Hepatocyte (in vitro differentiated cells): ENCODE measurements around the gene RAET1L.
"Not testable (repeated sequence)": the region's sequence is repeated elsewhere in the genome, so short reads cannot be mapped to it uniquely, and the experiment has no call there.

Experiments
- EZH2 ChIP-seq: fragments of 200-600 bp; sonication (generic); IDR thresholded peaks from 2 replicates; pipeline ENCODE4 v1.6.1; 2016; ENCODE audit warnings: antibody characterized with exemption, mild to moderate bottlenecking, borderline replicate concordance
- EZH2phosphoT487 ChIP-seq: fragments of 200-600 bp; sonication (generic); IDR thresholded peaks from one replicate; pipeline ENCODE4 v1.6.1; 2018; ENCODE audit warnings: antibody characterized with exemption, mild to moderate bottlenecking, low read depth, moderate library complexity; ENCODE audit not compliant: unreplicated experiment, severe bottlenecking
- TF ChIP-seq, protein P1 (sequence below): fragments of 200-600 bp; sonication (generic); IDR thresholded peaks from 2 replicates; pipeline ENCODE4 v1.5.1; 2016; ENCODE audit warnings: antibody characterized with exemption, mild to moderate bottlenecking; ENCODE audit not compliant: poor library complexity

DNA sequence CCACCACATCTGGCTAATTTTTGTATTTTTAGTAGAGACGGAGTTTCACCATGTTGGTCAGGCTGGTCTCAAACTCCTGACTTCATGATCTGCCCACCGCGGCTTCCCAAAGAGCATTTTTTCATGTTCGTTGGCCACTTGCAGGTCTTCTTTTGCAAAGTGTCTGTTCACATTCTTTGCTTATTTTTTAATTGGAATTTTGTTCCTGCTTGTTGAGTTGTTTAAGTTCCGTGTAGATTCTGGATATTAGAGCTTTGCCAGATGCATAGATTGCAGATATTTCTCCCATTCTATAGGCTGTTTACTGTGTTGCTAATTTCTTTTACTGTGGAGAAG is 8.2 kb downstream of the RAET1L start:
- TF ChIP-seq, protein P1, sequence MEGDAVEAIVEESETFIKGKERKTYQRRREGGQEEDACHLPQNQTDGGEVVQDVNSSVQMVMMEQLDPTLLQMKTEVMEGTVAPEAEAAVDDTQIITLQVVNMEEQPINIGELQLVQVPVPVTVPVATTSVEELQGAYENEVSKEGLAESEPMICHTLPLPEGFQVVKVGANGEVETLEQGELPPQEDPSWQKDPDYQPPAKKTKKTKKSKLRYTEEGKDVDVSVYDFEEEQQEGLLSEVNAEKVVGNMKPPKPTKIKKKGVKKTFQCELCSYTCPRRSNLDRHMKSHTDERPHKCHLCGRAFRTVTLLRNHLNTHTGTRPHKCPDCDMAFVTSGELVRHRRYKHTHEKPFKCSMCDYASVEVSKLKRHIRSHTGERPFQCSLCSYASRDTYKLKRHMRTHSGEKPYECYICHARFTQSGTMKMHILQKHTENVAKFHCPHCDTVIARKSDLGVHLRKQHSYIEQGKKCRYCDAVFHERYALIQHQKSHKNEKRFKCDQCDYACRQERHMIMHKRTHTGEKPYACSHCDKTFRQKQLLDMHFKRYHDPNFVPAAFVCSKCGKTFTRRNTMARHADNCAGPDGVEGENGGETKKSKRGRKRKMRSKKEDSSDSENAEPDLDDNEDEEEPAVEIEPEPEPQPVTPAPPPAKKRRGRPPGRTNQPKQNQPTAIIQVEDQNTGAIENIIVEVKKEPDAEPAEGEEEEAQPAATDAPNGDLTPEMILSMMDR = not testable (repeated sequence)
- not testable (repeated sequence) for TF ChIP-seq EZH2phosphoT487, EZH2
